Prostate gland (tissue), 2 donors: ENCODE data around the gene CLCN2.

Source experiments
- CTCF ChIP-seq, 4 experiments: fragments of 200-600 bp in 2 of 4; fragments of 450-650 bp in 2 of 4; sonication (generic) in 2 of 4; IDR thresholded peaks; 1 replicate in 3 of 4; 2 replicates in 1 of 4; pipeline ENCODE4 v1.5.1; 2016 to 2019; ENCODE audit warnings: antibody characterized with exemption in 4 of 4, mild to moderate bottlenecking in 2 of 4, moderate library complexity in 2 of 4
- POLR2A ChIP-seq: fragments of 450-650 bp; IDR thresholded peaks from one replicate; pipeline ENCODE4 v1.6.1; 2016; ENCODE audit warnings: antibody characterized with exemption, mild to moderate bottlenecking
- POLR2AphosphoS5 ChIP-seq: sonication (generic); formaldehyde crosslinking; IDR thresholded peaks from one replicate; pipeline ENCODE4 v1.6.1; 2017; ENCODE audit warnings: antibody characterized with exemption

GRCh38 chr3:184345317-184346144 lies 15.9 kb downstream of the CLCN2 start:
- TF ChIP-seq CTCF (IDR thresholded peaks at IDR 0.05) = peak in 3 of 4 experiments; percentile 37 to 69 (median 62)
- no peak for TF ChIP-seq POLR2A
- TF ChIP-seq POLR2AphosphoS5 = peak; percentile 87
